D721Med (cell line): Measurements from ENCODE around the gene LKAAEAR1.

Source experiments
- DNase-seq: peaks from one replicate; pipeline ENCODE4 v3.0.0; 2011; ENCODE audit warnings: low spot score; ENCODE audit not compliant: insufficient read length
- FAIRE-seq: peaks from 2 replicates; lab custom pipeline; 2011; peaks lifted over from hg19 to GRCh38; lab: Jason Lieb, UNC
- CTCF ChIP-seq: IDR thresholded peaks from 2 replicates; pipeline ENCODE4 v1.5.1; 2012; ENCODE audit warnings: mild to moderate bottlenecking, control low read depth; ENCODE audit not compliant: insufficient read depth; ENCODE audit errors: missing control alignments

The LKAAEAR1 gene

DNA sequence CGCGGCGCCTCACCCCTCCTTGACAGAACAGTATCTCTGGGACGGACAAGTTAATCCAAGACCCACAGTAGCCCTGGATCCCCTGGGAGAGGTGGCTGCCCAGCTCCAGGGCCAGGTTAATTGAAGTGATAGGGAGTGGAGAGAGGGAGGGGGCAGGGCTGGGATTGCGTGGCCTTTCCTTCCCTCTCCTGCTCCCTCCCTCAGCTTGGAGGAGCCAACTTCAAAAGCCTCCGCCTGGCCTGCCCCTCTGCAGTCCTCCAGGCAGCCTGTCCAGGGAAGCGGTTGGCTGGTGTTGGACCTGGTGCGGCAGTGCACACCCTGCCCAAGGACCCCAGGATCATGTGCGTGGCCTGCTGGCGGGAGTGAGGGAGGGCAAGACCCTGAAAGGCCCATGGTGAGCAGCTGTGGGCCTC lies 48.3 kb downstream of the LKAAEAR1 start, which contains the start of gene C20orf204:
Gene C20orf204, plus strand, starts transcription at position 250 of the 413 bp plus-strand sequence. Its CDS starts 142 bp downstream, at position 392.
- TF ChIP-seq CTCF = no peak
- FAIRE-seq = no peak
- DNase-seq = no peak

DNA sequence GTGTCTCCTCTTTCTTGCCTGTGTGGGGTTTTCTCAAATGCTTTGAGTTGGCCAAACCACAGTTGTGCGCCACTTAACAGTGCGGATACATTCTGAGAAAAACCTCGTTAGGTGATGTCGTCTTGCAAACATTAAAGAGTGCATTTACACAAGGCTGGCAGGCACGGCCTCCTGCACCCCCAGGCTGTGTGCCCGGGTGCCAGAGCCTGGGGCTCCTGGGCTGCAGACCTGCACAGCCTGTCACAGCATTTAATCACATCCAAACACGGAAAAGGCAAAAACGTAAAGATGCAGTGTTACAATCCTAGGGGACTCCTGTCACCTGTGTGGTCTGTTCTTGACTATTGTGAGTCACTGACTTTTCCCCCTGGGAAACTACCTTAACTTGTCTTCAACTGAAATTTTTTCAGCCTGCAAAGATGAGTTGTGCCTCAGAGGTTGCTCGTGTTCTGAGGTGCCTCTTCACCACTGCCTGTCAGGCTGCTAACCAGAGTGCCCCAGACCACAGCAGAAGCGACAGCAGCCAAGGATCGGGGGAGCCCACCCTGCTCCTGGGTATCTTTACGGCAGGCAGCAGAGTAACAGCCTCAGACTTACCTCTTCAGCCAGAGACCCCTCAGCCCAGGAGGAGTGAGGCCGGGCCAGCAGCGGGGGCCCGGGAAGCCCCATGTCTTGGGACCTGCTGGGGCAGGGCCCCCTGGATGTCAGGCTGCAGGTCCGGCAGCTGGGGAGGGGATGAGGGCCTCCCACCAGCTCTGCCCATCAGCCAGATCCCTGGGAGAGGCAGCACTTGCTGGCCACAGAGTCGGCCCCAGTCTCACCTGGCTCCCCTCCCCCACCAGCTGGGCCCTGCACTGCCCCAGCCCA lies 48.9 kb downstream of the LKAAEAR1 start:
- FAIRE-seq (no peak), DNase-seq (no peak)
- no peak for TF ChIP-seq CTCF

GRCh38 chr20:64033981-64034493 lies 50.2 kb downstream of the LKAAEAR1 start:
- TF ChIP-seq CTCF = no peak
- DNase-seq (no peak), FAIRE-seq (no peak)
